GM21528 (cell line): ENCODE results near the gene NDUFB7.
A peak's percentile ranks its signal among the peaks of the same experiment; 100 is the strongest.
"Not testable (repeated sequence)": the region's sequence is repeated elsewhere in the genome, so short reads cannot be mapped to it uniquely, and the experiment has no call there.

Experiments used
- ATAC-seq: cut with Tn5 transposase; IDR thresholded peaks from one replicate; pipeline ENCODE4 v1.9.1; 2021; ENCODE audit warnings: mild to moderate bottlenecking, moderate library complexity; ENCODE audit not compliant: unreplicated experiment, low FRiP score

Gene NDUFB7

DNA sequence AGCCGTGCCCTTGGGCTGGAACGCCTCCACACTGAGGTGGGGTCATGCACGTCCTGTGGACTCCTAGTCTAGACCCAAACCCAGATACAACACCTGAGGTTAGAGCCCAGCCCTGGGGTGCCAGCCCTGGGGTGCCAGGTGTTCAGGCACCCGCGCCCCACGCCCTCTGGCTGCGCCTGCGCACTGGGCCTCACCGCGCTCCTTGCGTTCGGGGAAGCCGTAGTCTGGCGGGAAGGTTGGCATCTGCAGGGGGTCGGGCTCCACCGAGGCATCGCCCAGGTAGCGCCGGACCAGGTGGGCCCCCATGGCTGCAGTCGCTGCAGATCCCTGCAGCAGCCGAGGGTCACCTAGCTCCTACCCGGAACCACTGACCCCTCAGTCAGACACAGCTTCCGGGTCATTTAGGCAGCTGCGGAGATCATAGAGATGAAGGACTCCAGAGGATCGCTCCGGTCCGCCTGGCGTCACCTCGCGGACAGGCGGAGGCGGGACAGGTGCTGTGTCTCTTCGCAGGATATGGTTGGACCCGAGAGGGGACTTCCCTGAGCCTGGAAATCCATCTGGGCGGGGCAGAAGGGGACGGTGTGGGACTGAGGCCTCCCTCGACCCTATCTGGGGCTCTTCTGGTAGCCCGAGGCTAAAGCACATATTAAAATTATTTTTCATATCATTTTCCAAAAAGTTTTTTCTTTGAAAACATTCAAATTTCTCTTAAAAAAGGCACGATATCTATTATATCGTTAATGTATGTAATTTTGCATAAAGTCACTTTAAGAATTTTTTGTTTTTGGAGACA, at the start of gene NDUFB7:
Gene NDUFB7 (minus strand): TSS at position 372 of the 796 bp plus-strand sequence. CDS start 66 bp downstream, at position 306.
- peak; percentile 84 for ATAC-seq

DNA sequence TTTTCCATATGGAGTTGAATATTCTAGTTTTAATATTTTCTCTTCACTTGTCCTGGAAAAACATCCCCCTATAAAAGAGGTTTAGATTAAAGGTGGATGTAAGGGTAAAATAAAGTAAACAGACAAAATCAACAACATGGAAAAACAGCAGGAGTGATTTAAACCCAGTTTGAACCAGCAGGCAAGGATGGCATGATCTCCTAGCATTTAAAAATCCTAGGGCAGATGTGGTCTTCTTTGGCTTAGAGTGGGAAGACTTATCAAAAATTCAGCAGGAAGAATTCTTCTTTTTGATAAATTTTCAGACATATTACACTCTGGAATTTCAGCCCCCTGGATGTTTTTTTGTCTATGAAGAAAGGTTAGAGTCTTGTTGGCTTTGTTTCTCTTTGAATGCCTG, 47.5 kb upstream of the NDUFB7 start:
- ATAC-seq: no peak

- no peak for ATAC-seq
Observed at GRCh38 chr19:14616407-14616806, 44.5 kb upstream of the NDUFB7 start.

GRCh38 chr19:14615623-14616022, 43.8 kb upstream of the NDUFB7 start:
- no peak for ATAC-seq

DNA sequence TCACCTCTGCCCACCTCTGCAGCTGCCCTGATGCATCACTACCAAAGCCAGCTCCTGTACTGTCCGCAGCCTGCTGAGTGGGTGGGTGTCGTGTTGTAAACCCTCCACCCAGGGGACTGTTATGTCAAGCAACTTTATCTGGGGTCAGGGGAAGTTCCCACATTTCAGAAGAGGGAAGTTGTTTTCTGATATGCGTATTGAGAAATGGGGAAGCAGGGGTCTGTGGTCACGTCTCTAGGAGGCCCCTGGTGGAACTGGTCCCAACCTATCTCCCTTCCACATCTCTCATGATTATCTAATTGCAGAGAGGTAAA, 42.2 kb upstream of the NDUFB7 start:
- ATAC-seq: no peak

GRCh38 chr19:14613399-14614098, 41.7 kb upstream of the NDUFB7 start:
- ATAC-seq: not testable (repeated sequence)

GRCh38 chr19:14612657-14613056, 40.8 kb upstream of the NDUFB7 start:
- ATAC-seq: no peak

DNA sequence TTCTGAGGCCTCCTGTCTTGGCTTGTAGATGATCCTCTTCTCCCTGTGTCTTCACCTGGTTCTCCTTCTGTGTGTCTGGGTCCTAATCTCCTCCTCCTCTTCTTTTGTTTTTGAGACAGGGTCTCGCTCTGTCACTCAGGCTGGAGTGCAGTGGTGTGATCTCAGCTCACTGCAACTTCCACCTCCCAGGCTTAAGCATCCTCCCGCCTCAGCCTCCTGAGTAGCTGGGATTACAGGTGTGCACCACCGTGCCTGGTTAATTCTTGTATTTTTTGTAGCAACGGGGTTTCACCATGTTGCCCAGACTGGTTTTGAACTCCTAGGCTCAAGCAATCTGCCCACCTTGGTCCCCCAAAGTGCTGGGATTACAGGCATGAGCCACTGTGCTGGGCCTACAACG, 40.4 kb upstream of the NDUFB7 start:
- ATAC-seq: not testable (repeated sequence)

DNA sequence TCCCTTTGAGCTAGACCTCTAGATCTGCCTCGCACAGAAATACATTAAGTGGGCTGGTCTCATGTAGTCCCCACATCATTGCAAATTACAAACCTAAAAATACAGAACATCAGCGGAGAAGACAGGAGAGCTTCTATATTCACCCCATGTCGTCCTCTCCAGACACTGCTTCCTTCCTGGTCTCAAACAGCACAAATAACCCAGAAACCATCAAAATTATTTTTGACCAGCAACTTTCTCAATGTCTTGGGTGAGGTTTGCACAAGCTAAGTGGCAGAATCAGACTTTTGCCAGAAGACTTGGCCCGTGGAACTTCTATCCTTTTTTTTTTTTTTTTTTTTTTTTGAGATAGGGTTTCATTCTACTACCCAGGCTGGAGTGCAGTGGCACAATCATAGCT, 39.2 kb upstream of the NDUFB7 start:
- no peak for ATAC-seq

DNA sequence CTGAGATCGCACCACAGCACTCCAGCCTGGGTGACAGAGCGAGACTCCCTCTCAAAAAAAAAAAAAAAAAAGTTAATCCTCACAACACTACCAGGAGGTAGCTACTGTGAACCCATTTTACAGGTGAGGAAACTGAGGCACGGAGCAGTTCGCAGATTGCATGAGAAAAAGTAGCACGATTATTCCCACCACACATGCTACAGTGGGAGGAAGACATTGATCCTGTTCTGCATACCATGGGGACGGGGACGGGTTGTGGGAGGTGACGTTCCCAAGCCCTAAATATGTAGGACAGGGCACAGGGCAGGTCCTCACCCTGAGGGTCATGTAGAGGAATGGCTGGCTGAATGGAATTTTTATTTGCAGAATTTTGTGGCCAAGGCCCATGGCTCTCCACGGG, 34.8 kb upstream of the NDUFB7 start:
- ATAC-seq: no peak

- ATAC-seq: peak; percentile 69
Observed at GRCh38 chr19:14603990-14604387, 32.1 kb upstream of the NDUFB7 start.

- ATAC-seq: no peak
Observed at GRCh38 chr19:14599548-14600147, 27.8 kb upstream of the NDUFB7 start.

GRCh38 chr19:14595558-14595957, 23.7 kb upstream of the NDUFB7 start:
- ATAC-seq: no peak

DNA sequence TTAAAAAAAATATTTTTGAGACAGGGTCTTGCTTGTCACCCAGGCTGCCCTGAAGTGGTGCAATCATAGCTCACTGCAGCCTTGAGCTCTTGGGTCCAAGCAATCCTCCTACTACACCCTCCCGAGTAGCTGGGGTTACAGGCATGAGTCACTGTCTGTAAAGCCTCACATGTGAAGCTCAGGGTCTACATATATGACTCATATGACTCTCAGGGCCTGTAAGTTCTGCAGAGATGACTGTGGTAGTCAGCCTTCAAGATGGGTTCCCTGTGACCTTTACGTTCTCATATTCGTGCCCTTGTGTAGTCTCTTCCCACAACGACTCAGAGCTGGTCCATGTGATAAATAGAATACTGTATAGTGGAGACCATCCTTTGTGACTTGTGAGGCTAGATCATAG, 17.6 kb upstream of the NDUFB7 start:
- not testable (repeated sequence) for ATAC-seq

- ATAC-seq: peak; percentile 60
Observed at GRCh38 chr19:14585187-14585586, 13.3 kb upstream of the NDUFB7 start.

- not testable (repeated sequence) for ATAC-seq
Observed at GRCh38 chr19:14584372-14584771, 12.5 kb upstream of the NDUFB7 start.

GRCh38 chr19:14582894-14583340, 11.1 kb upstream of the NDUFB7 start, which contains the start of gene CLEC17A:
CLEC17A (plus strand) TSS chr19:14583084; CDS start chr19:14583161, 77 bp downstream.
- no peak for ATAC-seq

DNA sequence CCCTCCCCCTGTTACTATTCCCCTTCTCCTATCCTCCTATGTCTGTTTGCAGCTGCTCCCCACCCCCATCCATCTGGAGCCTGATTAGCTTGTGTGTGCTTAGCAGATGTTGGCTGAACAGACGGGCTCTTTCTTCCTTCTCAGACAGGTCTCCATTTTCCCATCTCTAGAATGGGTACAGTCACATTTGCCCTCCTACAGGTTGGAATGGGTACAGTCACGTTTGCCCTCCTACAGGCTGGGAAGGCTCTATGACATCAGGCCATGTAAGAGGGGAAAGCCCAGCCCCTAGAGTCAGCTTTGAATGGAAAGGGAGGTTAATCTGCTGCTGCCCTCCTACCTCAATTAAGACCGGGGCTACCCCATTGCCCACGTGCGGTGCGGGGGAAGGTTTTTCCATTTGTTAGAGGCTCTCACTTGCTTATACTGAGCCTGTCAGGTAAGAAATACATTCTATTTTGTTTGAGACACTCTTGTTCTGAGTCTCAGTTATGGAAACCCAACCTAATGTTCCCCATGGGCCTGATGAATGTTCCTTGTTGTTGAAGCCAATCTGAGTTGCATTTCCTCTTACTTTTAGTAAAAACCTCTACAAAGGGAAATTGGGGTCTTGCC, 8.9 kb upstream of the NDUFB7 start:
- ATAC-seq: no peak

- ATAC-seq: no peak
Observed at GRCh38 chr19:14577885-14578427, 6.1 kb upstream of the NDUFB7 start.

DNA sequence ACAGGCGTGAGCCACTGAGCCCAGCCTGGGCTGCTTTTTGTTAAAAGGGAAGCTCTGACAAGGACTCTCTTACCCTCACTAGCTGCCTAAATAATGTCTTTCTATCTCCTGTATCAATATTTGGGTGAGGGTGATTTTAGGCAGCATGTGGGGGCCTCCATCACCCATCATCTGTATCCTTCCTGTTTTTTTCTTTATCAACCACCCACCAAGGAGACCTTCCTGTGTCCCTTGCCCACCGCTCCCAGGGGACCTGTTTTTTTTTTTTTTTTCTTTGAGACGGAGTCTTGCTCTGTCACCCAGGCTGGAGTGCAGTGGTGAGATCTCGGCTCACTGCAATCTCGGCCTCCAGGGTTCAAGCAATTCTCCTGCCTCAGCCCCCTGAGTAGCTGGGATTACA, 5.4 kb upstream of the NDUFB7 start:
- ATAC-seq: no peak

DNA sequence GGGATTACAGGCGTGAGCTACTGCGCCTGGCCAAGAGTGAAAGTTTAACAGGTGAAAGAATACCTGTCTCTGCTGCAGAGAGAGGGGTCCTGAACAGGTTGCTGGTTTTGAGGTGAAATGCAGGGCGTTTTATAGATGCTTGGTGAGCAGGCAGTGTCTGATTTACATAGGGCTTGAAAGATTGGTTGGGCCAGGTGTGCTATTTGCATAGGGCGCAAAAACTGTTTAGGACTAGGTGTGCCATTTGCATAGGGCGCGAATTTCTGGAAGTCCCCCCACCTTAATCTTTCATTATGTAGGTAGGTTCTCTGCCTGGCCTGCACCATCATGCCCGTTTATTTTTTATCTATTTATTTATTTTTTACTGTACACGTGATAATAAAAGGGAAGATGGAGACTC, 4.5 kb upstream of the NDUFB7 start:
- ATAC-seq: no peak
